A549 (cell line): ENCODE results near the gene SPP2. TPM values are rescaled to one million over a fixed set of nuclear protein-coding genes. Genes with fewer than 3 reads are reported as not detected.

Source experiments
- ATAC-seq, 2 experiments: fragments of 200-7000 bp in 1 of 2; fragments of >200 bp in 1 of 2; cut with Nextera tagmentation in 1 of 2; cut with Tn5 transposase in 1 of 2; 3 replicates each; pipeline versions ENCODE4 v1.8.0 to v1.9.1; 2018 to 2020; ENCODE audit warnings: mild to moderate bottlenecking in 1 of 2, moderate library complexity in 1 of 2
- CTCF ChIA-PET: fragments of 300-600 bp; sonication (Branson Sonifier 250); formaldehyde crosslinking; extraction: SDS; loops from one replicate; lab custom pipeline; 2021; ENCODE audit warnings: antibody characterized with exemption, inconsistent platforms; lab: Yijun Ruan, JAX
- POLR2A ChIA-PET: fragments of 350-600 bp; formaldehyde crosslinking; extraction: SDS; loops from one replicate; lab custom pipeline; 2021; ENCODE audit warnings: antibody characterized with exemption, inconsistent platforms; lab: Yijun Ruan, JAX
- DNase-seq, 2 experiments: peaks; one replicate each; pipeline versions ENCODE4 v3.0.0 to v3.0.0-alpha.2; 2011 to 2016; ENCODE audit warnings: low read depth in 1 of 2, low spot score in 1 of 2
- FAIRE-seq: peaks from 2 replicates; lab custom pipeline; 2011; peaks lifted over from hg19 to GRCh38; lab: Jason Lieb, UNC
- H3K27ac ChIP-seq, 2 experiments: fragments of >200 bp; sonication (Bioruptor Twin); formaldehyde crosslinking; 3 replicates each; pipeline ENCODE4 v1.5.1; 2016 to 2017
- H3K4me1 ChIP-seq: fragments of >200 bp; sonication (Bioruptor Twin); formaldehyde crosslinking; 3 replicates; pipeline ENCODE4 v1.6.1; 2016
- H3K4me2 ChIP-seq: fragments of >200 bp; sonication (Bioruptor Twin); formaldehyde crosslinking; 3 replicates; pipeline ENCODE4 v1.6.1; 2016
- H3K4me3 ChIP-seq: fragments of >200 bp; sonication (Bioruptor Twin); formaldehyde crosslinking; 3 replicates; pipeline ENCODE4 v1.5.1; 2016
- H3K9me3 ChIP-seq: fragments of >200 bp; sonication (Bioruptor Twin); formaldehyde crosslinking; 3 replicates; pipeline ENCODE4 v1.6.1; 2016
- BHLHE40 ChIP-seq: IDR thresholded peaks from 2 replicates; pipeline ENCODE4 v1.6.1; 2012; ENCODE audit warnings: low read depth, low read length, inconsistent platforms
- CBX2 ChIP-seq: fragments of 200-600 bp; sonication (generic); IDR thresholded peaks from 2 replicates; pipeline ENCODE4 v1.6.1; 2016; ENCODE audit warnings: low read depth, mild to moderate bottlenecking, borderline replicate concordance
- CBX8 ChIP-seq: fragments of 200-600 bp; sonication (generic); IDR thresholded peaks from 2 replicates; pipeline ENCODE4 v1.6.1; 2016
- CEBPB ChIP-seq, 2 experiments: fragments of >200 bp in 1 of 2; sonication (Bioruptor Twin) in 1 of 2; formaldehyde crosslinking in 1 of 2; IDR thresholded peaks; 2 replicates each; pipeline ENCODE4 v1.6.1; 2012 to 2016
- CHD2 ChIP-seq: fragments of 150-350 bp; IDR thresholded peaks from 2 replicates; pipeline ENCODE4 v1.6.1; 2014; ENCODE audit warnings: low read length; ENCODE audit not compliant: partially characterized antibody
- EP300 ChIP-seq, 2 experiments: fragments of >200 bp; sonication (Bioruptor Twin); formaldehyde crosslinking; IDR thresholded peaks; 2 replicates in 1 of 2; 3 replicates in 1 of 2; pipeline ENCODE4 v1.6.1; 2016 to 2017
- ESRRA ChIP-seq: fragments of 150-350 bp; IDR thresholded peaks from 2 replicates; pipeline ENCODE4 v1.6.1; 2014; ENCODE audit warnings: mild to moderate bottlenecking, low read length, borderline replicate concordance
- GATA3 ChIP-seq: IDR thresholded peaks from 2 replicates; pipeline ENCODE4 v1.6.1; 2012; ENCODE audit warnings: borderline replicate concordance
- HDAC2 ChIP-seq: fragments of 200-600 bp; sonication (generic); IDR thresholded peaks from 2 replicates; pipeline ENCODE4 v1.6.1; 2016
- JUN ChIP-seq, 2 experiments: fragments of >200 bp; sonication (Bioruptor Twin); formaldehyde crosslinking; IDR thresholded peaks; 2 replicates in 1 of 2; 3 replicates in 1 of 2; pipeline ENCODE4 v1.6.1; 2016 to 2017
- JUNB ChIP-seq: fragments of >200 bp; sonication (Bioruptor Twin); formaldehyde crosslinking; IDR thresholded peaks from 2 replicates; pipeline ENCODE4 v1.6.1; 2016
- KDM1A ChIP-seq: fragments of 200-600 bp; sonication (generic); IDR thresholded peaks from 2 replicates; pipeline ENCODE4 v1.6.1; 2016; ENCODE audit warnings: low read depth, mild to moderate bottlenecking
- MAFK ChIP-seq: fragments of 450-650 bp; IDR thresholded peaks from 2 replicates; pipeline ENCODE4 v1.6.1; 2014; ENCODE audit not compliant: partially characterized antibody
- MYC ChIP-seq: IDR thresholded peaks from 2 replicates; pipeline ENCODE4 v1.6.1; 2012; ENCODE audit warnings: mild to moderate bottlenecking, inconsistent platforms, low read length, improper control_type of control experiment, borderline replicate concordance
- NR3C1 ChIP-seq: fragments of >200 bp; sonication (Bioruptor Twin); formaldehyde crosslinking; IDR thresholded peaks from 3 replicates; pipeline ENCODE4 v1.6.1; 2017
- PHF8 ChIP-seq: fragments of 200-600 bp; sonication (generic); IDR thresholded peaks from 2 replicates; pipeline ENCODE4 v1.6.1; 2016; ENCODE audit warnings: low read depth, mild to moderate bottlenecking, antibody characterized with exemption, moderate library complexity, borderline replicate concordance
- POLR2A ChIP-seq: IDR thresholded peaks from 2 replicates; pipeline ENCODE4 v1.6.1; 2012; ENCODE audit warnings: mild to moderate bottlenecking, low read length
- RFX5 ChIP-seq: fragments of 450-650 bp; IDR thresholded peaks from 2 replicates; pipeline ENCODE4 v1.7.1; 2014; ENCODE audit warnings: antibody characterized with exemption, mild to moderate bottlenecking, moderate library complexity
- RNF2 ChIP-seq: fragments of 200-600 bp; sonication (generic); IDR thresholded peaks from 2 replicates; pipeline ENCODE4 v1.6.1; 2016; ENCODE audit warnings: low read depth, mild to moderate bottlenecking, antibody characterized with exemption, moderate library complexity, borderline replicate concordance
- TFCP2L1 ChIP-seq: fragments of 250-450 bp; sonication (Bioruptor Pico); IDR thresholded peaks from 2 replicates; pipeline ENCODE4 v1.5.0; 2021; ENCODE audit warnings: mild to moderate bottlenecking
- TP53 ChIP-seq: fragments of 250-450 bp; sonication (Bioruptor Pico); IDR thresholded peaks from 2 replicates; pipeline ENCODE4 v1.5.0; 2021; ENCODE audit warnings: mild to moderate bottlenecking, moderate library complexity
- ZC3H11A ChIP-seq: fragments of 450-650 bp; IDR thresholded peaks from 2 replicates; pipeline ENCODE4 v1.6.1; 2014; ENCODE audit warnings: antibody characterized with exemption, mild to moderate bottlenecking
- ZSCAN20 ChIP-seq: fragments of 250-450 bp; sonication (Bioruptor Pico); IDR thresholded peaks from 2 replicates; pipeline ENCODE4 v1.8.0; 2022; ENCODE audit warnings: mild to moderate bottlenecking, moderate library complexity
- WGBS: methylation state at CpG from one replicate; pipeline ENCODE4 v1.1.6; 2017; ENCODE audit errors: missing lambda C conversion rate; 5-methylcytosine and 5-hydroxymethylcytosine counted together
- polyA plus RNA-seq, 4 experiments: library from polyadenylated mRNA; depleted of rRNA in 3 of 4; stranded (reverse); fragments of >200 nt; fragmentation: RNase III in 1 of 4; extraction: RNeasy Plus Mini Kit Qiagen cat#74134 plus additional on column Dnase treatment in 1 of 4; gene quantifications; 2 replicates in 3 of 4; 3 replicates in 1 of 4; pipeline ENCODE4 v1.2.3, GENCODE V29; 2011 to 2017
- TF ChIP-seq, protein P1 (sequence below): fragments of 450-650 bp; IDR thresholded peaks from 2 replicates; pipeline ENCODE4 v1.6.1; 2014; ENCODE audit warnings: antibody characterized with exemption
- TF ChIP-seq, protein P2 (sequence below): fragments of 150-350 bp; IDR thresholded peaks from 2 replicates; pipeline ENCODE4 v1.6.1; 2014; ENCODE audit warnings: low read depth, mild to moderate bottlenecking, low read length
- TF ChIP-seq, protein P3 (sequence below): fragments of >200 bp; sonication (Bioruptor Twin); formaldehyde crosslinking; IDR thresholded peaks from 3 replicates; pipeline ENCODE4 v1.5.1; 2016
- TF ChIP-seq, protein P4 (sequence below): IDR thresholded peaks from 2 replicates; pipeline ENCODE4 v1.6.1; 2012
- TF ChIP-seq, protein P5 (sequence below): IDR thresholded peaks from 2 replicates; pipeline ENCODE4 v1.6.1; 2012; ENCODE audit warnings: low read depth, borderline replicate concordance

SPP2 gene
- polyA plus RNA-seq, 2 of the 4 experiments (the other 2 are of a cell fraction), result not detected

DNA sequence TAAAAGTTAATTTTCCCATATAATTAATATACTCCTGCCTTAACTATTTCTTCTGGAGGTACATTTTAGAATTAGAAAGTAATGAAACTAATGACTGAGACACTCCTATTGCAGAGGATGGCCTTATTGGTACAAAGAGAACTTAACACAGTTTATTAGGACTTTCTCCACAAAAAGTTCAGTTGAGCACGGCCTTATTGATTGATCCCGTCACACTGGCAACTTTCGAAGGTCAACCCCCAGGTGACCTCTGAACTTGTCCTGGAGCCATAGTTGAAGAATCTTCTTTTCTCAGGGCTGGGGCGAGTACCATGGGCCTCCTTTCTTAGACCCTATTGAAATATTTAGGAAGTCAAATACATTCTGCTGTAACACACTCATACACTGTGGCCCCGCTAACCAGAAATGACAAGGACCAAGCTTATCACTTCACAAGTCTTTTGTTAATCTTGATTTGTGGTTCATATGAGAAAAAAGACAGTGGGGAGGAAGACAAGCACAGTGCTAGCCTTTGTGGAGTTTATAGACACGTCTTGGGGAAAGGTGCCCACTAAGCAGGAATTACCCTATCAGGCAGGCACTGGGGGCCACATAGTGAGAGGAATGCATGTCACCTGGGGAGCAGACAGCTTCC lies 11.2 kb downstream of the SPP2 start:
- FAIRE-seq, result no peak
- H3K4me3 ChIP-seq, result no peak overlapping the region
- no peaks in the 10 kb centered on the region for H3K4me1 ChIP-seq
- DNase-seq, result no peak
- ATAC-seq, result no peak
- no peak overlapping the region for H3K4me2 ChIP-seq
- H3K9me3 ChIP-seq, result no peaks in the 10 kb centered on the region
- ChIA-PET CTCF (no interaction called here), POLR2A (no interaction called here)
- no peak overlapping the region for H3K27ac ChIP-seq
- no peak for TF ChIP-seq MYC
- no peak for TF ChIP-seq EP300 (IDR thresholded peaks at IDR 0.05)
- TF ChIP-seq, protein P1, sequence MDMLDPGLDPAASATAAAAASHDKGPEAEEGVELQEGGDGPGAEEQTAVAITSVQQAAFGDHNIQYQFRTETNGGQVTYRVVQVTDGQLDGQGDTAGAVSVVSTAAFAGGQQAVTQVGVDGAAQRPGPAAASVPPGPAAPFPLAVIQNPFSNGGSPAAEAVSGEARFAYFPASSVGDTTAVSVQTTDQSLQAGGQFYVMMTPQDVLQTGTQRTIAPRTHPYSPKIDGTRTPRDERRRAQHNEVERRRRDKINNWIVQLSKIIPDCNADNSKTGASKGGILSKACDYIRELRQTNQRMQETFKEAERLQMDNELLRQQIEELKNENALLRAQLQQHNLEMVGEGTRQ, result no peak
- TF ChIP-seq PHF8, result no peak
- no peak for TF ChIP-seq CHD2
- no peak for TF ChIP-seq POLR2A
- no peak for TF ChIP-seq ZSCAN20 (CRISPR knock-in tag)
- TF ChIP-seq GATA3, result no peak
- TF ChIP-seq RNF2, result no peak
- TF ChIP-seq, protein P2, sequence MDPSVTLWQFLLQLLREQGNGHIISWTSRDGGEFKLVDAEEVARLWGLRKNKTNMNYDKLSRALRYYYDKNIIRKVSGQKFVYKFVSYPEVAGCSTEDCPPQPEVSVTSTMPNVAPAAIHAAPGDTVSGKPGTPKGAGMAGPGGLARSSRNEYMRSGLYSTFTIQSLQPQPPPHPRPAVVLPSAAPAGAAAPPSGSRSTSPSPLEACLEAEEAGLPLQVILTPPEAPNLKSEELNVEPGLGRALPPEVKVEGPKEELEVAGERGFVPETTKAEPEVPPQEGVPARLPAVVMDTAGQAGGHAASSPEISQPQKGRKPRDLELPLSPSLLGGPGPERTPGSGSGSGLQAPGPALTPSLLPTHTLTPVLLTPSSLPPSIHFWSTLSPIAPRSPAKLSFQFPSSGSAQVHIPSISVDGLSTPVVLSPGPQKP, result no peak
- no peak for TF ChIP-seq RFX5
- TF ChIP-seq, protein P3, sequence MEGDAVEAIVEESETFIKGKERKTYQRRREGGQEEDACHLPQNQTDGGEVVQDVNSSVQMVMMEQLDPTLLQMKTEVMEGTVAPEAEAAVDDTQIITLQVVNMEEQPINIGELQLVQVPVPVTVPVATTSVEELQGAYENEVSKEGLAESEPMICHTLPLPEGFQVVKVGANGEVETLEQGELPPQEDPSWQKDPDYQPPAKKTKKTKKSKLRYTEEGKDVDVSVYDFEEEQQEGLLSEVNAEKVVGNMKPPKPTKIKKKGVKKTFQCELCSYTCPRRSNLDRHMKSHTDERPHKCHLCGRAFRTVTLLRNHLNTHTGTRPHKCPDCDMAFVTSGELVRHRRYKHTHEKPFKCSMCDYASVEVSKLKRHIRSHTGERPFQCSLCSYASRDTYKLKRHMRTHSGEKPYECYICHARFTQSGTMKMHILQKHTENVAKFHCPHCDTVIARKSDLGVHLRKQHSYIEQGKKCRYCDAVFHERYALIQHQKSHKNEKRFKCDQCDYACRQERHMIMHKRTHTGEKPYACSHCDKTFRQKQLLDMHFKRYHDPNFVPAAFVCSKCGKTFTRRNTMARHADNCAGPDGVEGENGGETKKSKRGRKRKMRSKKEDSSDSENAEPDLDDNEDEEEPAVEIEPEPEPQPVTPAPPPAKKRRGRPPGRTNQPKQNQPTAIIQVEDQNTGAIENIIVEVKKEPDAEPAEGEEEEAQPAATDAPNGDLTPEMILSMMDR, result no peak
- TF ChIP-seq ZC3H11A, result no peak
- TF ChIP-seq KDM1A, result no peak
- WGBS, result 84% methylated on average over 6 of the region's 6 CpGs

DNA sequence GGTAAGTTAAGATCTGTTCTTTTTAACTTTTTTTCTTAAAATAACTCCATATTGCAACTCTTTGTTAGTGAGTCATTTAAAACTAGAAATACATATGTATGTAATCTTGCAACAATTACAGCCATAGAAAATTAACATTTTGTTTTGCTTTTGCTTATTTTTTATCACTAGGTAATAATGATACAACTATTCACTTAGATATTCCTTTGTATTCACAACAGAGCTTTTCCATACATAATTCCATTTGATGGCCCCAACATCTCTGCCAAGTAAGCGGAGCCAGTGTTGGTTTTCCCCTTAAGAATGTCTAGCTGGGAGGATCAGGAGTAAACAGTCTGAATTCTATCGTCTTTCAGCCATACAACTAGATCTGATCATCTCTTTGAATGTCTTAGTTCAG lies 16.1 kb downstream of the SPP2 start:
- H3K4me2 ChIP-seq, result no peak overlapping the region
- FAIRE-seq (no peak), ATAC-seq (no peak), DNase-seq (no peak)
- 66% methylated on average over 2 of the region's 2 CpGs for WGBS
- ChIA-PET POLR2A (no interaction called here), CTCF (no interaction called here)
- peaks cover 9% of the 10 kb centered on the region; the same call in 2 of the 3 replicates for H3K9me3 ChIP-seq
- TF ChIP-seq CBX8 (no peak), NR3C1 (no peak), ESRRA (no peak), CEBPB (IDR thresholded peaks at IDR 0.05) (no peak), TFCP2L1 (CRISPR knock-in tag) (no peak), HDAC2 (no peak), JUNB (no peak), JUN (IDR thresholded peaks at IDR 0.05) (no peak), PHF8 (no peak), CBX2 (no peak), TP53 (CRISPR knock-in tag) (no peak), RNF2 (no peak), MAFK (no peak), BHLHE40 (no peak)
- TF ChIP-seq, protein P4, sequence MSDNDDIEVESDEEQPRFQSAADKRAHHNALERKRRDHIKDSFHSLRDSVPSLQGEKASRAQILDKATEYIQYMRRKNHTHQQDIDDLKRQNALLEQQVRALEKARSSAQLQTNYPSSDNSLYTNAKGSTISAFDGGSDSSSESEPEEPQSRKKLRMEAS, result no peak
- TF ChIP-seq, protein P5, sequence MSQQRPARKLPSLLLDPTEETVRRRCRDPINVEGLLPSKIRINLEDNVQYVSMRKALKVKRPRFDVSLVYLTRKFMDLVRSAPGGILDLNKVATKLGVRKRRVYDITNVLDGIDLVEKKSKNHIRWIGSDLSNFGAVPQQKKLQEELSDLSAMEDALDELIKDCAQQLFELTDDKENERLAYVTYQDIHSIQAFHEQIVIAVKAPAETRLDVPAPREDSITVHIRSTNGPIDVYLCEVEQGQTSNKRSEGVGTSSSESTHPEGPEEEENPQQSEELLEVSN, result no peak
- no peaks in the 10 kb centered on the region for H3K4me1 ChIP-seq
- H3K4me3 ChIP-seq, result no peak overlapping the region
- no peak overlapping the region for H3K27ac ChIP-seq
